AG09319 (cell line): Measurements from ENCODE around the gene GBP3.

Experiments
- DNase-seq: peaks from one replicate; pipeline ENCODE4 v3.0.0-alpha.2; 2010; ENCODE audit warnings: low read depth; ENCODE audit errors: extremely low read depth
- CTCF ChIP-seq: IDR thresholded peaks from 2 replicates; pipeline ENCODE4 v1.5.1; 2011; ENCODE audit warnings: low read depth, mild to moderate bottlenecking, inconsistent platforms, low read length, moderate library complexity

The GBP3 gene

DNA sequence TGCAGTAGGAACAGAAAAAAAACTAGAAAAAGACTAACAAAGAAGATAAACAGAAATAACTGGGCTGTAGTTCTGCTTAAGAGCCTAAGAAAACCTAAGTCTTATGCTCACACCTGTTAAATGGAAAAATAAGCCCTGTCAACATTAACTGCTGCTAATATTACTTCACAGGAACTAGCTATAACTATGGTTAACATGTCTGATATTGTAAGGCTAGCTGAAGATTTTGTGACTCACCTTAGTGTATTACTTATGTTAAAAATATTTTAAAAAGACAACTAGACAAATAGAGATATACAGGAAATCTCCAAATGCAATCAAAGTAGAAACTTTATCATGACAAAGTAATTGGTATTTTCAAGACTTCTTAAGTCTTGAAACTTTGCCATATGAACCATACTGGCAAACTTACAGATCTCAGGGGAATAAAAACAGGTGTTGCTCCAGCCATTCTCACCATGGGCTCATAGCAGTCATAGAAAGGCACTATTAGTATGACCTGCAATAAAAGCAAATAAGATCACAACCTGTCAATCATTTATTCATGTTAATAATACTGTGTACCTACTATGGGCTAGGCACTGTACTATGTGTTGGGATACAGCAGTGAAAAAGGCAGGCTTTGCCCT, 60.9 kb downstream of the GBP3 start:
- TF ChIP-seq CTCF = no peak

GRCh38 chr1:88961081-88961480, 61.6 kb downstream of the GBP3 start:
- DNase-seq = no peak
- no peak for TF ChIP-seq CTCF

More for the DNA sequence above, 60.9 kb downstream of the GBP3 start:
- DNase-seq = no peak
